GM23338 (cell line): Measurements from ENCODE around the gene JCHAIN. TPM values are rescaled to one million over a fixed set of nuclear protein-coding genes. Genes with fewer than 3 reads are reported as not detected.
A peak's percentile ranks its signal among the peaks of the same experiment; 100 is the strongest.

Source experiments
- ATAC-seq: fragments of 200-7000 bp; cut with Tn5 transposase; 3 replicates; pipeline ENCODE4 v1.9.1; 2020
- DNase-seq: peaks from one replicate; pipeline ENCODE4 v3.0.0-alpha.2; 2015; ENCODE audit warnings: low spot score
- H2AFZ ChIP-seq: fragments of 200-600 bp; sonication (generic); 2 replicates; pipeline ENCODE4 v1.8.0; 2016; ENCODE audit warnings: antibody characterized with exemption, mild to moderate bottlenecking, moderate library complexity
- H3F3A ChIP-seq: fragments of 200-600 bp; sonication (generic); replicated peaks from 2 replicates; pipeline ENCODE4 v1.8.0; 2017; ENCODE audit warnings: antibody characterized with exemption, mixed run types, low read depth
- H3K27ac ChIP-seq: fragments of 200-600 bp; sonication (generic); 2 replicates; pipeline ENCODE4 v1.6.1; 2016; ENCODE audit warnings: low read depth
- H3K27me3 ChIP-seq: fragments of 200-600 bp; sonication (generic); 2 replicates; pipeline ENCODE4 v1.8.0; 2016; ENCODE audit warnings: mild to moderate bottlenecking, mixed run types, moderate library complexity; ENCODE audit not compliant: insufficient read depth
- H3K36me3 ChIP-seq: fragments of 200-600 bp; sonication (generic); 2 replicates; pipeline ENCODE4 v1.8.0; 2016; ENCODE audit warnings: mild to moderate bottlenecking; ENCODE audit not compliant: insufficient read depth
- H3K4me1 ChIP-seq: fragments of 200-600 bp; sonication (generic); 2 replicates; pipeline ENCODE4 v1.8.0; 2016; ENCODE audit warnings: mild to moderate bottlenecking, moderate library complexity; ENCODE audit not compliant: insufficient read depth
- H3K4me2 ChIP-seq: fragments of 200-600 bp; sonication (generic); 2 replicates; pipeline ENCODE4 v1.7.1; 2017; ENCODE audit warnings: mixed run types
- H3K4me3 ChIP-seq: fragments of 200-600 bp; sonication (generic); 2 replicates; pipeline ENCODE4 v1.6.1; 2016; ENCODE audit warnings: mixed run types
- H3K79me2 ChIP-seq: fragments of 200-600 bp; sonication (generic); replicated peaks from 2 replicates; pipeline ENCODE4 v1.8.0; 2017; ENCODE audit warnings: mild to moderate bottlenecking; ENCODE audit not compliant: insufficient read depth
- H3K9me2 ChIP-seq: fragments of 200-600 bp; sonication (generic); 2 replicates; pipeline ENCODE4 v1.8.0; 2017; ENCODE audit not compliant: insufficient read depth
- H4K20me1 ChIP-seq: fragments of 200-600 bp; sonication (generic); replicated peaks from 2 replicates; pipeline ENCODE4 v1.8.0; 2017; ENCODE audit warnings: mild to moderate bottlenecking; ENCODE audit not compliant: insufficient read depth
- H3K27ac Mint-ChIP-seq: 2 replicates; pipeline ENCODE4 v1.8.0; 2020; ENCODE audit warnings: inconsistent platforms, mild to moderate bottlenecking, moderate library complexity, mixed read lengths
- H3K27me3 Mint-ChIP-seq: 3 replicates; pipeline ENCODE4 v1.8.0; 2022; ENCODE audit warnings: low read depth, mild to moderate bottlenecking, moderate library complexity, mixed read lengths, inconsistent platforms; ENCODE audit not compliant: insufficient read depth, poor library complexity
- H3K36me3 Mint-ChIP-seq: 3 replicates; pipeline ENCODE4 v1.8.0; 2021; ENCODE audit warnings: low read depth, mild to moderate bottlenecking, inconsistent platforms, moderate library complexity, mixed read lengths
- H3K4me1 Mint-ChIP-seq: 3 replicates; pipeline ENCODE4 v1.8.0; 2020; ENCODE audit warnings: mild to moderate bottlenecking, inconsistent platforms, mixed read lengths
- H3K4me3 Mint-ChIP-seq: 3 replicates; pipeline ENCODE4 v1.8.0; 2021; ENCODE audit warnings: moderate library complexity, mild to moderate bottlenecking, inconsistent platforms, mixed read lengths
- H3K9me3 Mint-ChIP-seq: 3 replicates; pipeline ENCODE4 v1.8.0; 2020; ENCODE audit warnings: moderate library complexity, mild to moderate bottlenecking, inconsistent platforms, mixed read lengths
- CREB1 ChIP-seq: fragments of 250-450 bp; sonication (Bioruptor Pico); IDR thresholded peaks from 2 replicates; pipeline ENCODE4 v1.5.0; 2020; ENCODE audit warnings: low read depth, mild to moderate bottlenecking, moderate library complexity
- EZH2 ChIP-seq: fragments of 200-600 bp; sonication (generic); IDR thresholded peaks from one replicate; pipeline ENCODE4 v1.8.0; 2017; ENCODE audit warnings: antibody characterized with exemption, mild to moderate bottlenecking, low read depth; ENCODE audit not compliant: unreplicated experiment
- EZH2phosphoT487 ChIP-seq: fragments of 200-600 bp; sonication (generic); IDR thresholded peaks from one replicate; pipeline ENCODE4 v1.8.1; 2018; ENCODE audit warnings: antibody characterized with exemption; ENCODE audit not compliant: unreplicated experiment
- JUNB ChIP-seq: IDR thresholded peaks from one replicate; pipeline ENCODE4 v1.6.1; 2016; ENCODE audit warnings: antibody characterized with exemption; ENCODE audit not compliant: unreplicated experiment
- NANOG ChIP-seq: IDR thresholded peaks from 2 replicates; pipeline ENCODE4 v1.6.1; 2016; ENCODE audit warnings: antibody characterized with exemption, borderline replicate concordance
- POLR2AphosphoS5 ChIP-seq: IDR thresholded peaks from 2 replicates; pipeline ENCODE4 v1.6.1; 2016; ENCODE audit warnings: antibody characterized with exemption, low read depth
- STAT1 ChIP-seq: IDR thresholded peaks from one replicate; pipeline ENCODE4 v1.6.1; 2016; ENCODE audit warnings: antibody characterized with exemption; ENCODE audit not compliant: unreplicated experiment
- ZNF114 ChIP-seq: fragments of 250-450 bp; sonication (Bioruptor Pico); IDR thresholded peaks from 2 replicates; pipeline ENCODE4 v1.5.0; 2020; ENCODE audit warnings: mild to moderate bottlenecking, moderate library complexity
- ZNF331 ChIP-seq: fragments of 250-450 bp; sonication (Bioruptor Pico); IDR thresholded peaks from 2 replicates; pipeline ENCODE4 v1.5.0; 2020; ENCODE audit warnings: low read depth, mild to moderate bottlenecking, moderate library complexity
- polyA plus RNA-seq: library from polyadenylated mRNA; unstranded; fragments of >200 nt; fragmentation: Nextera tagmentation; extraction: Ambion mirVana; gene quantifications from 2 replicates; pipeline ENCODE4 v1.2.1, GENCODE V29; 2016
- total RNA-seq: library from RNA; depleted of rRNA; stranded (reverse); fragments of >200 nt; shearing (Covaris generic); gene quantifications from 2 replicates; pipeline ENCODE4 v1.2.3, GENCODE V29; 2014
- TF ChIP-seq, protein P1 (sequence below): fragments of 250-450 bp; sonication (Bioruptor Pico); IDR thresholded peaks from 2 replicates; pipeline ENCODE4 v1.5.0; 2020; ENCODE audit warnings: mild to moderate bottlenecking, moderate library complexity
- TF ChIP-seq, protein P2 (sequence below): IDR thresholded peaks from 2 replicates; pipeline ENCODE4 v1.6.1; 2016; ENCODE audit warnings: antibody characterized with exemption
- TF ChIP-seq, protein P3 (sequence below): IDR thresholded peaks from one replicate; pipeline ENCODE4 v1.6.1; 2018; ENCODE audit warnings: antibody characterized with exemption; ENCODE audit not compliant: unreplicated experiment
- TF ChIP-seq, protein P4 (sequence below), 2 experiments: fragments of 200-600 bp in 1 of 2; sonication (generic) in 1 of 2; conservative IDR thresholded peaks; 2 replicates each; pipeline versions ENCODE4 v1.5.1 to v1.6.1; 2016 to 2017; ENCODE audit warnings: antibody characterized with exemption in 2 of 2, low read depth in 2 of 2, mild to moderate bottlenecking in 2 of 2, moderate library complexity in 1 of 2

Gene JCHAIN
- total and polyA plus RNA-seq, 2 experiments from 2014 or later, result 0.23 TPM; not detected in 1

DNA sequence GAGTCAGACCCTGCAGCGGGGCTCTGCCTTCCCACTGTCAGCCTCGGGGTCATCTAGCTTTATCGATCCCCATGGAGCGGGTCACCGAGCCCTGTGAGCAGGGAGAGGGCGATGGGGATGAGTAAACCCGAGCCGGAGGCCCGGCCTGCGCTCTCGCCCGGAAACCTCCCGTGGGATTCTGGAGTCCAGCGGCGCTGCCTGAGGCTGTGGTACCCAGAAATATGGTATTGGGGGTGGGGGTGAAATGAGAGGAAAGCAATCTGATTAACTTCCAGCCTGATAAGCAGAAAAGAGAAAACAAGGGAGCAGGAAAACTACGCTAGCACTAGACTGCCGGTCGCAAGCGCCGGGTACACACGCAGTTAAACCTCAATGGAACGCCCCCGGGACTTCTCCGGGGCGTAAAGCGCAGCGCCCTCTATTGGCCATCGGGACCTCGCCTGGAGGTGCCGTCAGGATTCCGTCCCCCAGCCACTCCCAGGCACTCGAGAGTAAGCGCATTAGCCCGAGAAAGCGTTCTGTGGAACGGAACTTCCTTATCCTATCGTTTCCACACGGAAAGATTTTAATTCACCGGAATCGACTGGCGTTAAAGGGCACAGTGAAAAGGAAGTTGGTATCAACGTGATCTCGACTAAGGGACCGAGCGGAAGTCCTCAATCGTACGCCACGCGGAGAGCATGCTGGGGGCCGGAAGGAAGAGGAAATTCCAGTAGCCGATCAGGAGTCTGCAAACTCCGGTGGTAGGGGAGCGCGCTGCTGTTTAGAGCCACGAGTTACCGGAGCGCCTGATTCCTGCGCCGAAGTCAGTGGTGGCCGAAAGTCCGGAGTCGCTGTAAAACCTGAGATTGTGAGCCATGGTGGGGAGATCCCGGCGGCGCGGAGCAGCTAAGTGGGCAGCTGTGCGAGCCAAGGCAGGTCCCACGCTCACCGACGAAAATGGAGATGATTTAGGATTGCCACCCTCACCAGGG lies 21.8 kb upstream of the JCHAIN start, which contains the start of gene UTP3:
Gene UTP3 (plus strand): TSS at position 712 of the 974 bp plus-strand sequence. CDS start 146 bp downstream, at position 858.
- Mint-ChIP-seq H3K27ac (peak within 1 kb of the TSS; percentile 97), H3K9me3 (no peaks in the 10 kb centered on the region; the same call in 2 of the 3 replicates), H3K4me3 (peak within 1 kb of the TSS; percentile 99), H3K27me3 (peaks cover 16% of the 10 kb centered on the region), H3K36me3 (peaks cover 31% of the 10 kb centered on the region), H3K4me1 (peaks cover 15% of the 10 kb centered on the region)
- H3K9me2 ChIP-seq, result no peaks in the 10 kb centered on the region
- DNase-seq, result peak; percentile 98
- H3K27me3 ChIP-seq, result no peaks in the 10 kb centered on the region
- H3K4me1 ChIP-seq, result peaks cover 13% of the 10 kb centered on the region; the same call in 1 of the 2 replicates
- H3K79me2 ChIP-seq, result peaks cover 39% of the 10 kb centered on the region
- 0 out of 2 replicates have a peak, but pooled peaks cover 3% of the 10 kb centered on the region for H3F3A ChIP-seq
- H3K4me3 ChIP-seq, result peak within 1 kb of the TSS; percentile 92
- H4K20me1 ChIP-seq, result peaks cover 31% of the 10 kb centered on the region
- H3K4me2 ChIP-seq, result peak within 1 kb of the TSS; percentile 87
- peak within 1 kb of the TSS; percentile 95 for H3K27ac ChIP-seq
- H2AFZ ChIP-seq, result peak within 1 kb of the TSS; percentile 92
- peak; percentile 94 for ATAC-seq
- TF ChIP-seq CREB1 (CRISPR knock-in tag) (peak; percentile 81), ZNF114 (CRISPR knock-in tag) (no peak), POLR2AphosphoS5 (peak; percentile 82), EZH2phosphoT487 (no peak), STAT1 (no peak), JUNB (no peak), EZH2 (no peak), ZNF331 (CRISPR knock-in tag) (no peak), NANOG (peak; percentile 19; the same call in 1 of the 2 replicates)
- TF ChIP-seq, protein P1, sequence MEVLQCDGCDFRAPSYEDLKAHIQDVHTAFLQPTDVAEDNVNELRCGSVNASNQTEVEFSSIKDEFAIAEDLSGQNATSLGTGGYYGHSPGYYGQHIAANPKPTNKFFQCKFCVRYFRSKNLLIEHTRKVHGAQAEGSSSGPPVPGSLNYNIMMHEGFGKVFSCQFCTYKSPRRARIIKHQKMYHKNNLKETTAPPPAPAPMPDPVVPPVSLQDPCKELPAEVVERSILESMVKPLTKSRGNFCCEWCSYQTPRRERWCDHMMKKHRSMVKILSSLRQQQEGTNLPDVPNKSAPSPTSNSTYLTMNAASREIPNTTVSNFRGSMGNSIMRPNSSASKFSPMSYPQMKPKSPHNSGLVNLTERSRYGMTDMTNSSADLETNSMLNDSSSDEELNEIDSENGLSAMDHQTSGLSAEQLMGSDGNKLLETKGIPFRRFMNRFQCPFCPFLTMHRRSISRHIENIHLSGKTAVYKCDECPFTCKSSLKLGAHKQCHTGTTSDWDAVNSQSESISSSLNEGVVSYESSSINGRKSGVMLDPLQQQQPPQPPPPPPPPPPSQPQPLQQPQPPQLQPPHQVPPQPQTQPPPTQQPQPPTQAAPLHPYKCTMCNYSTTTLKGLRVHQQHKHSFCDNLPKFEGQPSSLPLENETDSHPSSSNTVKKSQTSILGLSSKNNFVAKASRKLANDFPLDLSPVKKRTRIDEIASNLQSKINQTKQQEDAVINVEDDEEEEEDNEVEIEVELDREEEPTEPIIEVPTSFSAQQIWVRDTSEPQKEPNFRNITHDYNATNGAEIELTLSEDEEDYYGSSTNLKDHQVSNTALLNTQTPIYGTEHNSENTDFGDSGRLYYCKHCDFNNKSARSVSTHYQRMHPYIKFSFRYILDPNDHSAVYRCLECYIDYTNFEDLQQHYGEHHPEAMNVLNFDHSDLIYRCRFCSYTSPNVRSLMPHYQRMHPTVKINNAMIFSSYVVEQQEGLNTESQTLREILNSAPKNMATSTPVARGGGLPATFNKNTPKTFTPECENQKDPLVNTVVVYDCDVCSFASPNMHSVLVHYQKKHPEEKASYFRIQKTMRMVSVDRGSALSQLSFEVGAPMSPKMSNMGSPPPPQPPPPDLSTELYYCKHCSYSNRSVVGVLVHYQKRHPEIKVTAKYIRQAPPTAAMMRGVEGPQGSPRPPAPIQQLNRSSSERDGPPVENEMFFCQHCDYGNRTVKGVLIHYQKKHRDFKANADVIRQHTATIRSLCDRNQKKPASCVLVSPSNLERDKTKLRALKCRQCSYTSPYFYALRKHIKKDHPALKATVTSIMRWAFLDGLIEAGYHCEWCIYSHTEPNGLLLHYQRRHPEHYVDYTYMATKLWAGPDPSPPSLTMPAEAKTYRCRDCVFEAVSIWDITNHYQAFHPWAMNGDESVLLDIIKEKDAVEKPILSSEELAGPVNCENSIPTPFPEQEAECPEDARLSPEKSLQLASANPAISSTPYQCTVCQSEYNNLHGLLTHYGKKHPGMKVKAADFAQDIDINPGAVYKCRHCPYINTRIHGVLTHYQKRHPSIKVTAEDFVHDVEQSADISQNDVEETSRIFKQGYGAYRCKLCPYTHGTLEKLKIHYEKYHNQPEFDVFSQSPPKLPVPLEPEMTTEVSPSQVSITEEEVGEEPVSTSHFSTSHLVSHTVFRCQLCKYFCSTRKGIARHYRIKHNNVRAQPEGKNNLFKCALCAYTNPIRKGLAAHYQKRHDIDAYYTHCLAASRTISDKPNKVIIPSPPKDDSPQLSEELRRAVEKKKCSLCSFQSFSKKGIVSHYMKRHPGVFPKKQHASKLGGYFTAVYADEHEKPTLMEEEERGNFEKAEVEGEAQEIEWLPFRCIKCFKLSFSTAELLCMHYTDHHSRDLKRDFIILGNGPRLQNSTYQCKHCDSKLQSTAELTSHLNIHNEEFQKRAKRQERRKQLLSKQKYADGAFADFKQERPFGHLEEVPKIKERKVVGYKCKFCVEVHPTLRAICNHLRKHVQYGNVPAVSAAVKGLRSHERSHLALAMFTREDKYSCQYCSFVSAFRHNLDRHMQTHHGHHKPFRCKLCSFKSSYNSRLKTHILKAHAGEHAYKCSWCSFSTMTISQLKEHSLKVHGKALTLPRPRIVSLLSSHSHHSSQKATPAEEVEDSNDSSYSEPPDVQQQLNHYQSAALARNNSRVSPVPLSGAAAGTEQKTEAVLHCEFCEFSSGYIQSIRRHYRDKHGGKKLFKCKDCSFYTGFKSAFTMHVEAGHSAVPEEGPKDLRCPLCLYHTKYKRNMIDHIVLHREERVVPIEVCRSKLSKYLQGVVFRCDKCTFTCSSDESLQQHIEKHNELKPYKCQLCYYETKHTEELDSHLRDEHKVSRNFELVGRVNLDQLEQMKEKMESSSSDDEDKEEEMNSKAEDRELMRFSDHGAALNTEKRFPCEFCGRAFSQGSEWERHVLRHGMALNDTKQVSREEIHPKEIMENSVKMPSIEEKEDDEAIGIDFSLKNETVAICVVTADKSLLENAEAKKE (CRISPR knock-in tag), result no peak
- TF ChIP-seq, protein P2, sequence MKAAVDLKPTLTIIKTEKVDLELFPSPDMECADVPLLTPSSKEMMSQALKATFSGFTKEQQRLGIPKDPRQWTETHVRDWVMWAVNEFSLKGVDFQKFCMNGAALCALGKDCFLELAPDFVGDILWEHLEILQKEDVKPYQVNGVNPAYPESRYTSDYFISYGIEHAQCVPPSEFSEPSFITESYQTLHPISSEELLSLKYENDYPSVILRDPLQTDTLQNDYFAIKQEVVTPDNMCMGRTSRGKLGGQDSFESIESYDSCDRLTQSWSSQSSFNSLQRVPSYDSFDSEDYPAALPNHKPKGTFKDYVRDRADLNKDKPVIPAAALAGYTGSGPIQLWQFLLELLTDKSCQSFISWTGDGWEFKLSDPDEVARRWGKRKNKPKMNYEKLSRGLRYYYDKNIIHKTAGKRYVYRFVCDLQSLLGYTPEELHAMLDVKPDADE, result peak; percentile 91
- TF ChIP-seq, protein P3, sequence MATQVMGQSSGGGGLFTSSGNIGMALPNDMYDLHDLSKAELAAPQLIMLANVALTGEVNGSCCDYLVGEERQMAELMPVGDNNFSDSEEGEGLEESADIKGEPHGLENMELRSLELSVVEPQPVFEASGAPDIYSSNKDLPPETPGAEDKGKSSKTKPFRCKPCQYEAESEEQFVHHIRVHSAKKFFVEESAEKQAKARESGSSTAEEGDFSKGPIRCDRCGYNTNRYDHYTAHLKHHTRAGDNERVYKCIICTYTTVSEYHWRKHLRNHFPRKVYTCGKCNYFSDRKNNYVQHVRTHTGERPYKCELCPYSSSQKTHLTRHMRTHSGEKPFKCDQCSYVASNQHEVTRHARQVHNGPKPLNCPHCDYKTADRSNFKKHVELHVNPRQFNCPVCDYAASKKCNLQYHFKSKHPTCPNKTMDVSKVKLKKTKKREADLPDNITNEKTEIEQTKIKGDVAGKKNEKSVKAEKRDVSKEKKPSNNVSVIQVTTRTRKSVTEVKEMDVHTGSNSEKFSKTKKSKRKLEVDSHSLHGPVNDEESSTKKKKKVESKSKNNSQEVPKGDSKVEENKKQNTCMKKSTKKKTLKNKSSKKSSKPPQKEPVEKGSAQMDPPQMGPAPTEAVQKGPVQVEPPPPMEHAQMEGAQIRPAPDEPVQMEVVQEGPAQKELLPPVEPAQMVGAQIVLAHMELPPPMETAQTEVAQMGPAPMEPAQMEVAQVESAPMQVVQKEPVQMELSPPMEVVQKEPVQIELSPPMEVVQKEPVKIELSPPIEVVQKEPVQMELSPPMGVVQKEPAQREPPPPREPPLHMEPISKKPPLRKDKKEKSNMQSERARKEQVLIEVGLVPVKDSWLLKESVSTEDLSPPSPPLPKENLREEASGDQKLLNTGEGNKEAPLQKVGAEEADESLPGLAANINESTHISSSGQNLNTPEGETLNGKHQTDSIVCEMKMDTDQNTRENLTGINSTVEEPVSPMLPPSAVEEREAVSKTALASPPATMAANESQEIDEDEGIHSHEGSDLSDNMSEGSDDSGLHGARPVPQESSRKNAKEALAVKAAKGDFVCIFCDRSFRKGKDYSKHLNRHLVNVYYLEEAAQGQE, result no peak
- TF ChIP-seq, protein P4, sequence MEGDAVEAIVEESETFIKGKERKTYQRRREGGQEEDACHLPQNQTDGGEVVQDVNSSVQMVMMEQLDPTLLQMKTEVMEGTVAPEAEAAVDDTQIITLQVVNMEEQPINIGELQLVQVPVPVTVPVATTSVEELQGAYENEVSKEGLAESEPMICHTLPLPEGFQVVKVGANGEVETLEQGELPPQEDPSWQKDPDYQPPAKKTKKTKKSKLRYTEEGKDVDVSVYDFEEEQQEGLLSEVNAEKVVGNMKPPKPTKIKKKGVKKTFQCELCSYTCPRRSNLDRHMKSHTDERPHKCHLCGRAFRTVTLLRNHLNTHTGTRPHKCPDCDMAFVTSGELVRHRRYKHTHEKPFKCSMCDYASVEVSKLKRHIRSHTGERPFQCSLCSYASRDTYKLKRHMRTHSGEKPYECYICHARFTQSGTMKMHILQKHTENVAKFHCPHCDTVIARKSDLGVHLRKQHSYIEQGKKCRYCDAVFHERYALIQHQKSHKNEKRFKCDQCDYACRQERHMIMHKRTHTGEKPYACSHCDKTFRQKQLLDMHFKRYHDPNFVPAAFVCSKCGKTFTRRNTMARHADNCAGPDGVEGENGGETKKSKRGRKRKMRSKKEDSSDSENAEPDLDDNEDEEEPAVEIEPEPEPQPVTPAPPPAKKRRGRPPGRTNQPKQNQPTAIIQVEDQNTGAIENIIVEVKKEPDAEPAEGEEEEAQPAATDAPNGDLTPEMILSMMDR (conservative IDR thresholded peaks at IDR 0.05; ENCODE audit: low read depth in 2 of 2), result peak; percentile 91 to 94
- no peaks in the 10 kb centered on the region for H3K36me3 ChIP-seq
